ENCODE data around the gene PUS3.
"Not testable (repeated sequence)": the region's sequence is repeated elsewhere in the genome, so short reads cannot be mapped to it uniquely, and the experiment has no call there.

PUS3 gene

GRCh38 chr11:125871391-125872137, 31.4 kb downstream of the PUS3 start:
- no peak for DNase-seq (ENCODE audit: low read depth)

GRCh38 chr11:125869521-125869920, 33.5 kb downstream of the PUS3 start:
- DNase-seq (ENCODE audit: low read depth) = no peak

- DNase-seq (ENCODE audit: low read depth) = not testable (repeated sequence)
Observed at GRCh38 chr11:125865354-125865753, 37.7 kb downstream of the PUS3 start.

- DNase-seq (ENCODE audit: low read depth) = not testable (repeated sequence)
Observed at GRCh38 chr11:125862786-125863185, 40.2 kb downstream of the PUS3 start.

- DNase-seq (ENCODE audit: low read depth) = not testable (repeated sequence)
Observed at GRCh38 chr11:125857670-125858069, 45.3 kb downstream of the PUS3 start.

- DNase-seq (ENCODE audit: low read depth) = no peak
Observed at GRCh38 chr11:125846188-125846587, 56.8 kb downstream of the PUS3 start.
